OCI-LY7 (cell line): ENCODE data around the gene DCAF4L1. TPM values are rescaled to one million over a fixed set of nuclear protein-coding genes. Genes with fewer than 3 reads are reported as not detected.

Source experiments
- BruUV-seq: library from RNA; stranded (reverse); fragments of 400-500 nt; replicated peaks from 2 replicates; lab custom pipeline; 2021; lab: Mats Ljungman, UMichigan
- CTCF ChIA-PET: fragments of 300-600 bp; sonication (Branson Sonifier 250); formaldehyde crosslinking; loops from one replicate; lab custom pipeline; 2022; ENCODE audit warnings: antibody characterized with exemption; ENCODE audit not compliant: unreplicated experiment; lab: Charles Lee
- POLR2A ChIA-PET: fragments of 300-600 bp; sonication (Branson Sonifier 250); formaldehyde crosslinking; loops from one replicate; lab custom pipeline; 2022; ENCODE audit warnings: antibody characterized with exemption; lab: Charles Lee
- DNase-seq: peaks from one replicate; pipeline ENCODE4 v3.0.0-alpha.2; 2015; ENCODE audit warnings: low spot score
- H2AFZ ChIP-seq: fragments of 200-600 bp; sonication (generic), shearing (Covaris generic); 2 replicates; pipeline ENCODE4 v1.6.1; 2014; ENCODE audit warnings: mild to moderate bottlenecking, antibody characterized with exemption, low read length, moderate library complexity
- H3K27ac ChIP-seq: fragments of 200-600 bp; sonication (generic); 2 replicates; pipeline ENCODE4 v1.5.1; 2014; ENCODE audit warnings: mixed run types, low read depth, mild to moderate bottlenecking, moderate library complexity, low read length, inconsistent platforms; ENCODE audit not compliant: poor library complexity, severe bottlenecking
- H3K36me3 ChIP-seq: fragments of 200-600 bp; sonication (generic); 2 replicates; pipeline ENCODE4 v1.6.1; 2014; ENCODE audit warnings: mild to moderate bottlenecking, antibody characterized with exemption, low read length, moderate library complexity, mixed read lengths; ENCODE audit not compliant: insufficient read depth
- H3K4me1 ChIP-seq: fragments of 200-600 bp; sonication (generic); 2 replicates; pipeline ENCODE4 v1.5.1; 2014; ENCODE audit warnings: mild to moderate bottlenecking, low read length; ENCODE audit not compliant: insufficient read depth, poor library complexity, severe bottlenecking
- H3K4me2 ChIP-seq: fragments of 200-600 bp; sonication (generic); 2 replicates; pipeline ENCODE4 v1.6.1; 2014; ENCODE audit warnings: mild to moderate bottlenecking, low read length
- H3K4me3 ChIP-seq: fragments of 200-600 bp; sonication (generic); 2 replicates; pipeline ENCODE4 v1.5.1; 2014; ENCODE audit warnings: mild to moderate bottlenecking, low read depth, low read length; ENCODE audit not compliant: poor library complexity, severe bottlenecking
- H3K79me2 ChIP-seq: fragments of 200-600 bp; sonication (generic); 2 replicates; pipeline ENCODE4 v1.6.1; 2016; ENCODE audit warnings: low read depth, mild to moderate bottlenecking, low read length, moderate library complexity, mixed read lengths; ENCODE audit not compliant: insufficient read depth
- H3K9me2 ChIP-seq: fragments of 200-600 bp; sonication (generic); 2 replicates; pipeline ENCODE4 v1.6.1; 2016; ENCODE audit warnings: mild to moderate bottlenecking, low read length, mixed read lengths; ENCODE audit not compliant: insufficient read depth
- H3K9me3 ChIP-seq: fragments of 200-600 bp; sonication (generic); 2 replicates; pipeline ENCODE4 v1.6.1; 2014; ENCODE audit warnings: mild to moderate bottlenecking, mixed run types, low read length, mixed read lengths
- H4K20me1 ChIP-seq: fragments of 200-600 bp; sonication (generic); 2 replicates; pipeline ENCODE4 v1.6.1; 2014; ENCODE audit warnings: mild to moderate bottlenecking, antibody characterized with exemption, low read length, moderate library complexity, mixed read lengths; ENCODE audit not compliant: insufficient read depth
- EZH2phosphoT487 ChIP-seq: fragments of 200-600 bp; sonication (generic); IDR thresholded peaks from 2 replicates; pipeline ENCODE4 v1.6.1; 2018; ENCODE audit warnings: low read depth, borderline replicate concordance, mild to moderate bottlenecking, mixed run types, antibody characterized with exemption, low read length, moderate library complexity, mixed read lengths
- intact Hi-C: fragments of 100-400 bp; cut with micrococcal nuclease; formaldehyde crosslinking; loops from one replicate; pipeline ENCODE4 v1.10.0; 2022; ENCODE audit not compliant: unreplicated experiment
- total RNA-seq, 2 experiments: library from RNA; depleted of rRNA in 1 of 2; stranded (reverse); fragments of >200 nt in 1 of 2; shearing (Covaris generic) in 1 of 2; gene quantifications; 2 replicates each; pipeline ENCODE4 v1.2.3, GENCODE V29; 2014 to 2022
- TF ChIP-seq, protein P1 (sequence below): fragments of 200-600 bp; sonication (generic); conservative IDR thresholded peaks from 2 replicates; pipeline ENCODE4 v1.5.1; 2014; ENCODE audit warnings: mild to moderate bottlenecking, antibody characterized with exemption, low read length, moderate library complexity, mixed read lengths

The DCAF4L1 gene
- total RNA-seq, 2 experiments from 2014 or later, result 0.09 to 0.30 TPM

DNA sequence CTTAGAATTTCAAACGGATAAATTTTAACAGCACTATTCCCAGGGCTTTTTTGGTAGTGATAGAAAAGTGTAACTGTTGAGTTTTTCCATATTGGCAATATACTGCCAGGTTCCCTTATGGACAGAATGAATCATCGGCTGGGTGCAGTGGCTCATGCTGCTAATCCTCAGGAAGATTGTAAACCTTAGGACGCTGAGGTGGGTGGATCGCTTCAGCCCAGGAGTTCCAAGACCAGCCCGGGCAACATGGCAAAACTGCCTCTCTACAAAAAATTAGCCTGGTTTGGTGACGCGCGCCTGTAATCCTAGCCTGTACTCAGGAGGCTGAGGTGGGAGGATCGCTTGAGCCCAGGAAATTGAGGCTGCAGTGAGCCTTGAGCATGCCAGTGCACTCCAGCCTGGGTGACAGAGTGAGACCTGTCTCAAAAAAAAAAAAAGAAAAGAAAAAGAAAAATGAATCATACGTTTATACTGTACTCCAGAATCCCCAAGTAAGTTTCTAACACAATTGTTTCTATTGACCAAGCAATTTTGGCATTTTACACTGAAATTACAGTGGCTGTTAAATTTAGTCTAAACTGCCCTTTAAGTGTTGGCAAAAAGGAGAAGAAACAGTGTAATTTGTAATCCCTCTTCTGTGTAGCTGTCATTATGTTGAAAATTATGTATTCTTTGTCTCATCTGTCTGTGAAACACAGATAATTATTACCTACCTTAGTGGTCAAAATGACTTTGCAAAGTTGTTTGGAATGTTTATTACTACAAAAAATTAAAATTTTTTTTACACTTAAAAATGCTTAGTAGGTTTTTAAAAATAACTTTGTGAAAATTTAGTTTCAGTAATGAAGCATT lies 10.6 kb downstream of the DCAF4L1 start:
- ChIA-PET POLR2A (interaction anchor here (0.6 kb wide), 1 partner anchor 90 kb away, joined by 3 read pairs; no protein-coding TSS in a partner anchor), CTCF (no interaction called here)
- H3K36me3 ChIP-seq, result no peaks in the 10 kb centered on the region
- no peak overlapping the region for H2AFZ ChIP-seq
- peaks cover 28% of the 10 kb centered on the region for H3K79me2 ChIP-seq
- H3K4me1 ChIP-seq, result peaks cover 26% of the 10 kb centered on the region
- H3K9me2 ChIP-seq, result no peaks in the 10 kb centered on the region
- H3K9me3 ChIP-seq, result no peaks in the 10 kb centered on the region
- intact Hi-C loops, result loop anchor here (2.0 to 5.0 kb wide), 2 partner anchors 57 to 160 kb away; partner anchors contain the start of genes BEND4 and TMEM33
- TF ChIP-seq, protein P1, sequence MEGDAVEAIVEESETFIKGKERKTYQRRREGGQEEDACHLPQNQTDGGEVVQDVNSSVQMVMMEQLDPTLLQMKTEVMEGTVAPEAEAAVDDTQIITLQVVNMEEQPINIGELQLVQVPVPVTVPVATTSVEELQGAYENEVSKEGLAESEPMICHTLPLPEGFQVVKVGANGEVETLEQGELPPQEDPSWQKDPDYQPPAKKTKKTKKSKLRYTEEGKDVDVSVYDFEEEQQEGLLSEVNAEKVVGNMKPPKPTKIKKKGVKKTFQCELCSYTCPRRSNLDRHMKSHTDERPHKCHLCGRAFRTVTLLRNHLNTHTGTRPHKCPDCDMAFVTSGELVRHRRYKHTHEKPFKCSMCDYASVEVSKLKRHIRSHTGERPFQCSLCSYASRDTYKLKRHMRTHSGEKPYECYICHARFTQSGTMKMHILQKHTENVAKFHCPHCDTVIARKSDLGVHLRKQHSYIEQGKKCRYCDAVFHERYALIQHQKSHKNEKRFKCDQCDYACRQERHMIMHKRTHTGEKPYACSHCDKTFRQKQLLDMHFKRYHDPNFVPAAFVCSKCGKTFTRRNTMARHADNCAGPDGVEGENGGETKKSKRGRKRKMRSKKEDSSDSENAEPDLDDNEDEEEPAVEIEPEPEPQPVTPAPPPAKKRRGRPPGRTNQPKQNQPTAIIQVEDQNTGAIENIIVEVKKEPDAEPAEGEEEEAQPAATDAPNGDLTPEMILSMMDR, result no peak
- TF ChIP-seq EZH2phosphoT487, result no peak
- H4K20me1 ChIP-seq, result 0 out of 2 replicates have a peak, but pooled peaks cover 5% of the 10 kb centered on the region
- no peak overlapping the region for H3K27ac ChIP-seq
- peak overlapping the region; percentile 95 for H3K4me2 ChIP-seq
- H3K4me3 ChIP-seq, result peak overlapping the region; percentile 94
- BruUV-seq, result no TSS peak
- no peak for DNase-seq

DNA sequence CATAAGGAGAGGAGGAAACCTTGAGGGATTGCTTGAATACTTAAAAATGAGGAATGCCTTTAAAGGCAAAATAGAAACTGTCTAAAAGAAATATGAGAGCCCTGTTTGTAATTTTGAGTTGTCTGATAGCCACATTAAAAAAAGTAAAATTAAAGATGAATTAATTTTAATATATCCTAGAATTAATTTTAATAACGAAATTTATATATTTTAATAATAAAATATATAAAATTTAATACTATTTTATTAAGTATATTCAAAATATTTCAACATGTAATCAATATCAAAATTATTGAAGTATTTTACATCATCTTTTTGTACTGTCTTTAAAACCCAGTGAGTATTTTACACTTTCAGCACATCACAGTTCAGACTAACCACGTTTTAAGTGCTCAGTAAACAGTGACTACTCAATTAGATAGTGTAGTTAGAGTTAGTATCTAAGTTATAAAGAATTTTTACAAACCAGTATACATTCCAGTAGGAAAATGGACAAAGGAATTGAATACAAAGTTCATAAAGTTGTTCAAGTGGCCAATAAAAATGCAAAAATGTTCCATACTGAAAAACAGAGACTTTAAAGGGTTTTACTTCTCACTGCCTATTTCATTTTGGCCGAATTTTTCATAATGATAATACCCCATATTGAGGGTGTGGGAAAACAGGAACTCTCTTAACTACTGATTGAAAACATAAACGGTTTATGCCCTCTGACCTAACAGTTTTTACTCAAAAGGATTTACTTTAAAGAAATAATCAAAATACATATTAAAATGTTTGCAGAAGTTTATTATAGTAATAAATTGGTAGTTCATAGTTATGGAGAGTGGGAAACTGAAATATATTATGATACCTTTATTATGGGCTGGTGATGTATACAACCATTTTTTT lies 11.7 kb downstream of the DCAF4L1 start:
- CTCF ChIA-PET, result no interaction called here
- Histone ChIP-seq H3K4me1 (peaks cover 26% of the 10 kb centered on the region), H3K36me3 (no peaks in the 10 kb centered on the region), H3K4me2 (peak overlapping the region; percentile 95; the same call in 1 of the 2 replicates), H3K27ac (no peak overlapping the region), H3K9me2 (no peaks in the 10 kb centered on the region), H2AFZ (no peak overlapping the region), H3K9me3 (no peaks in the 10 kb centered on the region), H3K79me2 (peaks cover 28% of the 10 kb centered on the region), H4K20me1 (0 out of 2 replicates have a peak, but pooled peaks cover 5% of the 10 kb centered on the region), H3K4me3 (no peak overlapping the region)
- no TSS peak for BruUV-seq
- DNase-seq, result no peak
- POLR2A ChIA-PET, result interaction anchor here (0.6 kb wide), 1 partner anchor 91 kb away, joined by 3 read pairs; no protein-coding TSS in a partner anchor
- TF ChIP-seq EZH2phosphoT487, result no peak
- TF ChIP-seq, protein P1, result no peak
- intact Hi-C loops, result loop anchor here (5.0 kb wide), 1 partner anchor 159 kb away; the partner anchor contains the start of gene BEND4
